BE2C (cell line): ENCODE measurements around the gene HNRNPC.

Source experiments
- DNase-seq: peaks from one replicate; pipeline ENCODE4 v3.0.0-alpha.2; 2020
- H3K27me3 ChIP-seq: fragments of 250-450 bp; sonication (Bioruptor Pico); 2 replicates; pipeline ENCODE4 v1.5.1; 2020; ENCODE audit warnings: mild to moderate bottlenecking
- H3K36me3 ChIP-seq: fragments of 250-450 bp; sonication (Bioruptor Pico); 2 replicates; pipeline ENCODE4 v1.5.1; 2020; ENCODE audit warnings: mild to moderate bottlenecking
- H3K4me1 ChIP-seq: fragments of 250-450 bp; sonication (Bioruptor Pico); 2 replicates; pipeline ENCODE4 v1.5.1; 2020
- H3K4me3 ChIP-seq: 2 replicates; pipeline ENCODE4 v1.5.1; 2011; ENCODE audit warnings: low read depth, low read length
- H3K9me3 ChIP-seq: fragments of 250-450 bp; sonication (Bioruptor Pico); 2 replicates; pipeline ENCODE4 v1.5.1; 2020
- CTCF ChIP-seq: IDR thresholded peaks from 2 replicates; pipeline ENCODE4 v1.5.1; 2012; ENCODE audit warnings: mild to moderate bottlenecking, low read depth, low read length

Gene HNRNPC

GRCh38 chr14:21163871-21164291 lies 105.4 kb downstream of the HNRNPC start:
- H3K9me3 ChIP-seq = no peaks in the 10 kb centered on the region
- no peak for TF ChIP-seq CTCF
- no peaks in the 10 kb centered on the region for H3K36me3 ChIP-seq
- no peak for DNase-seq
- no peak overlapping the region for H3K4me3 ChIP-seq
- peaks cover 39% of the 10 kb centered on the region for H3K27me3 ChIP-seq
- no peaks in the 10 kb centered on the region for H3K4me1 ChIP-seq

- Histone ChIP-seq H3K4me1 (no peaks in the 10 kb centered on the region), H3K4me3 (no peak overlapping the region), H3K36me3 (no peaks in the 10 kb centered on the region), H3K27me3 (peaks cover 32% of the 10 kb centered on the region), H3K9me3 (no peaks in the 10 kb centered on the region)
- no peak for TF ChIP-seq CTCF
- DNase-seq = no peak
Observed at GRCh38 chr14:21162081-21162480, 107.2 kb downstream of the HNRNPC start.

- no peak for DNase-seq
- no peaks in the 10 kb centered on the region for H3K36me3 ChIP-seq
- no peak overlapping the region for H3K4me3 ChIP-seq
- peaks cover 28% of the 10 kb centered on the region for H3K27me3 ChIP-seq
- no peak for TF ChIP-seq CTCF
- H3K9me3 ChIP-seq = no peaks in the 10 kb centered on the region
- no peaks in the 10 kb centered on the region for H3K4me1 ChIP-seq
Observed at GRCh38 chr14:21160061-21160610, 109.1 kb downstream of the HNRNPC start.
